WI38 (cell line): ENCODE data around the gene SLC39A3.
"Not testable (repeated sequence)": the region's sequence is repeated elsewhere in the genome, so short reads cannot be mapped to it uniquely, and the experiment has no call there.

Experiments used
- H3K4me3 ChIP-seq: 2 replicates; pipeline ENCODE4 v1.5.1; 2011; ENCODE audit warnings: low read depth, mild to moderate bottlenecking, control low read depth, low read length
- TF ChIP-seq, protein P1 (sequence below): IDR thresholded peaks from 2 replicates; pipeline ENCODE4 v1.5.1; 2012; ENCODE audit warnings: low read depth, mild to moderate bottlenecking, control low read depth, low read length

SLC39A3 gene

GRCh38 chr19:2714531-2715269 is 25.1 kb downstream of the SLC39A3 start:
- TF ChIP-seq, protein P1, sequence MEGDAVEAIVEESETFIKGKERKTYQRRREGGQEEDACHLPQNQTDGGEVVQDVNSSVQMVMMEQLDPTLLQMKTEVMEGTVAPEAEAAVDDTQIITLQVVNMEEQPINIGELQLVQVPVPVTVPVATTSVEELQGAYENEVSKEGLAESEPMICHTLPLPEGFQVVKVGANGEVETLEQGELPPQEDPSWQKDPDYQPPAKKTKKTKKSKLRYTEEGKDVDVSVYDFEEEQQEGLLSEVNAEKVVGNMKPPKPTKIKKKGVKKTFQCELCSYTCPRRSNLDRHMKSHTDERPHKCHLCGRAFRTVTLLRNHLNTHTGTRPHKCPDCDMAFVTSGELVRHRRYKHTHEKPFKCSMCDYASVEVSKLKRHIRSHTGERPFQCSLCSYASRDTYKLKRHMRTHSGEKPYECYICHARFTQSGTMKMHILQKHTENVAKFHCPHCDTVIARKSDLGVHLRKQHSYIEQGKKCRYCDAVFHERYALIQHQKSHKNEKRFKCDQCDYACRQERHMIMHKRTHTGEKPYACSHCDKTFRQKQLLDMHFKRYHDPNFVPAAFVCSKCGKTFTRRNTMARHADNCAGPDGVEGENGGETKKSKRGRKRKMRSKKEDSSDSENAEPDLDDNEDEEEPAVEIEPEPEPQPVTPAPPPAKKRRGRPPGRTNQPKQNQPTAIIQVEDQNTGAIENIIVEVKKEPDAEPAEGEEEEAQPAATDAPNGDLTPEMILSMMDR, result no peak
- H3K4me3 ChIP-seq, result no peak overlapping the region

DNA sequence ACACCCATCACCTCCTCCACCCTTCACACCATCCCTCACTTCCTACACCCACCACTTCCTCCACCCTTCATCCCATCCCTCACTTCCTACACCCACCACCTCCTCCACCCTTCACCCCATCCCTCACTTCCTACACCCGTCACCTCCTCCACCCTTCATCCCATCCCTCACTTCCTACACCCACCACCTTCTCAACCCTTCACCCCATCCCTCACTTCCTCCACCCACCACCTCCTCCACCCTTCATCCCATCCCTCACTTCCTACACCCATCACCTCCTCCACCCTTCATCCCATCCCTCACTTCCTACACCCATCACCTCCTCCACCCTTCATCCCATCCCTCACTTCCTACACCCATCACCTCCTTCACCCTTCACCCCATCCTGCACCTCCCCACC is 25.7 kb downstream of the SLC39A3 start:
- H3K4me3 ChIP-seq, result not testable (repeated sequence)

GRCh38 chr19:2713170-2713569 is 26.6 kb downstream of the SLC39A3 start:
- H3K4me3 ChIP-seq, result not testable (repeated sequence)

DNA sequence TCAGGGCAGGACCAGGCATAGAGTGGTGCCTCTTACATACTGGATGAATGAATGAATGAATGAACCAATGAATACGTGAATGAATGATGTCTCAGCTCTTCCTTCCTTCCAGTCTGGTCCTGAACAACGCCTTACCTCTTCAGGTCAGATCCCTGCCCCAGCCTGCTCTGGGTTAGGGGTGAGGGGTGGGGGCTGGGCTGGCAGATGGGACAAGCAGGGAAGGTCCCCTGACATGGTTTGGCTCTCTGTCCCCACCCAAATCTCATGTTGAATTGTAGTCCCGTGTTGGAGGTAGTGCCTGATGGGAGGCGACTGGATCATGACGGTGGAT is 28.0 kb downstream of the SLC39A3 start:
- TF ChIP-seq, protein P1, result no peak
- no peak overlapping the region for H3K4me3 ChIP-seq

DNA sequence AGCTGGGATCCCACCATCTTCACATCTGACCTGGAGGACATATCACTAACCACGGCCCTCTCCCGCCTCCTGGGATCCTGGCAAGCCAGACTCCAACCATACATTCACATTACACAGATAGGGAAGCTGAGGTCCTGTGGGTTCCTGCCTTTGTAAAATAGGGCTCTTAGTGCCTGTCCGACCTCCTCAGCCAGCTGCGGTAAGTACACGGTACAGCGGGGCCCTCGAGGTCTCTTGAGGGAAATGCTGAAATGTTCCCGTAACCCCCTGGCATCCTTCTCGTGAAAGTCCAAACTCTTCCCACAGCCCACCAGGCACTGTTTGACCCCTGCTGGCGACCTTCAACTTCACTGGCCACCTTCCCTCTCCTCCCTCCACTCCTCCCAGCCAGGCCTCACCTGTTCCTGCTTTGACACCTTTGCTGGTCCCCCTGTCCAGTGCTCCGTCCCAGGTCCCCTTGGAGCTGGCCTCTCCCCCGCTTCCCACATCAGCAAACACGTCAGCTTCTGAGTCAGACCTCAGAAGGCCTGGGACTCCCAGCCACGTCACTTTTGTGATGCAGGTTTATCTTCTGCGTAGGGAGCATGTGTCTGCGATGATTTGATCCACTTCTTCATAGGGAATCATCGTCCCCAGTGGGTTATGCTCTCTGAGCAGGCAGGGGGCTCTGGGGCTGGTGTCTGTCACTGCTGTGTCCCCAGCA is 28.5 kb downstream of the SLC39A3 start:
- no peak overlapping the region for H3K4me3 ChIP-seq

GRCh38 chr19:2706251-2706650 is 33.6 kb downstream of the SLC39A3 start:
- TF ChIP-seq, protein P1, result no peak
- H3K4me3 ChIP-seq, result no peak overlapping the region

More for the DNA sequence above, 28.5 kb downstream of the SLC39A3 start:
- TF ChIP-seq, protein P1, result no peak

DNA sequence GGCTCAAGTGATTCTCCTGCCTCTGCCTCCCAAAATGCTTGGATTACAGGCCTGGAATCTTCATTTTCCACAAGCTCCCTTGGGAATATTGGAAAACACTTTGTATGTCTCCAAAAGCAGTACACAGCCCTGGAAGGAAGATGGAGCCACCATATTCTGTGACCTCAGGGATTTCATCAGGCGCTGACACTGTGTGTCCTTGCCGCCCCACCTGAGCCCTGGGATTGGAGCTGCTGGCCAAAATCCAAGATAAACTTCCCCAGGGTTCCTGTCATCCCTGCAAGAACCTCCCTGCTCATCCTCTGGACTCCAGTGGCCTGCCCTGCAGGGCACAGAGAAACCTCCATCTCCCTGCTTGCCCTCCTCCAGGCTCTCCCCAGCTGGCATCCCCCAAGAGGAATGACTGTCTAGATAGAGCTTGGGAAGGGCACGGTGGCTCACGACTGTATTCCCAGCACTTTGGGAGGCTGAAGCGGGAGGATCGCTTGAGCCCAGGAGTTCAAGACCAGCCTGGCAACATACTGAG is 36.1 kb downstream of the SLC39A3 start:
- H3K4me3 ChIP-seq, result no peak overlapping the region
- TF ChIP-seq, protein P1, result no peak

DNA sequence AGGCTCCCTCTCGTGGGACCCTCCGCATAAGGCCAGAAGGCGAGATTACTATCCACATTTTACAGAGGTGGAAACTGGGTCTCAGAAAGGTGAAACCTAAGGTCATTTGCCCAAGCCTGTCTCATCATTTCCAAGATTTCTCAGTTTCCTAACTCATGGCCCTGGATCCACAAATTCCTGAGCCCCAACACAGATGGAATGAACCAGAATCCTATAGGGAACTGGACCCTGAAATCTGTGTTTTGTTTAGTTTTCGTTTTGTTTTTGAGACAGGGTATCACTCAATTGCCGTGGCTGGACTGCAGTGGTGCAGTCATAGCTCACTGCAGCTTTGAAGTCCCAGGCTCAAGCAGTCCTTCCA is 36.8 kb downstream of the SLC39A3 start:
- TF ChIP-seq, protein P1, result no peak
- no peak overlapping the region for H3K4me3 ChIP-seq
